Endothelial cell of umbilical vein (primary cell): ENCODE results near the gene PDLIM4. TPM values are rescaled to one million over a fixed set of nuclear protein-coding genes. Genes with fewer than 3 reads are reported as not detected.

Source experiments
- BruUV-seq: library from RNA; stranded (reverse); fragments of 400-500 nt; replicated peaks from 2 replicates; lab custom pipeline; 2021; lab: Mats Ljungman, UMichigan
- CTCF ChIA-PET: fragments of 300-600, 350-600 bp; sonication (Branson Sonifier 250); formaldehyde crosslinking; loops from one replicate; lab custom pipeline; 2021; ENCODE audit warnings: antibody characterized with exemption, inconsistent platforms; lab: Charles Lee
- POLR2A ChIA-PET: fragments of 300-600, 350-600 bp; sonication (Branson Sonifier 250); formaldehyde crosslinking; loops from one replicate; lab custom pipeline; 2021; ENCODE audit warnings: antibody characterized with exemption, inconsistent platforms; lab: Charles Lee
- DNase-seq: peaks from one replicate; pipeline ENCODE4 v3.0.0-alpha.2; 2011; ENCODE audit warnings: low read depth, low spot score
- FAIRE-seq: peaks from 2 replicates; lab custom pipeline; 2011; peaks lifted over from hg19 to GRCh38; lab: Jason Lieb, UNC
- H2AFZ ChIP-seq: 2 replicates; pipeline ENCODE4 v1.6.0; 2012; ENCODE audit warnings: low read depth, low read length, control low read depth, inconsistent platforms
- H3K27ac ChIP-seq: 2 replicates; pipeline ENCODE4 v1.5.1; 2011; ENCODE audit warnings: low read depth, mild to moderate bottlenecking, control low read depth, low read length, moderate library complexity; ENCODE audit not compliant: insufficient read depth
- H3K27me3 ChIP-seq, 2 experiments: 2 replicates each; pipeline versions ENCODE4 v1.6.0 to v1.6.1; 2011; ENCODE audit warnings: low read length in 2 of 2, mixed read lengths in 1 of 2; ENCODE audit not compliant: control insufficient read depth in 2 of 2, insufficient read depth in 2 of 2
- H3K36me3 ChIP-seq, 2 experiments: 2 replicates in 1 of 2; 3 replicates in 1 of 2; pipeline ENCODE4 v1.5.1; 2011; ENCODE audit warnings: low read length in 2 of 2, mild to moderate bottlenecking in 1 of 2, moderate library complexity in 1 of 2; ENCODE audit not compliant: control insufficient read depth in 2 of 2, insufficient read depth in 2 of 2; ENCODE audit errors: extremely low read depth in 1 of 2
- H3K4me1 ChIP-seq: 3 replicates; pipeline ENCODE4 v1.5.1; 2011; ENCODE audit warnings: mild to moderate bottlenecking, low read length; ENCODE audit not compliant: control insufficient read depth, insufficient read depth; ENCODE audit errors: extremely low read depth
- H3K4me2 ChIP-seq: 2 replicates; pipeline ENCODE4 v1.6.1; 2011; ENCODE audit warnings: low read length, control low read depth, mixed read lengths; ENCODE audit not compliant: insufficient read depth
- H3K4me3 ChIP-seq, 3 experiments: fragments of 200-600 bp in 1 of 3; sonication (generic), shearing (Covaris generic) in 1 of 3; replicated peaks in 1 of 3; 2 replicates each; pipeline ENCODE4 v1.5.1; 2011 to 2016; ENCODE audit warnings: control low read depth in 3 of 3, low read length in 3 of 3, mild to moderate bottlenecking in 2 of 3, inconsistent platforms in 1 of 3, low read depth in 1 of 3, moderate library complexity in 1 of 3; ENCODE audit not compliant: insufficient read depth in 1 of 3
- H3K79me2 ChIP-seq: 2 replicates; pipeline ENCODE4 v1.6.0; 2012; ENCODE audit warnings: low read length, inconsistent platforms; ENCODE audit not compliant: control insufficient read depth, insufficient read depth
- H3K9ac ChIP-seq: replicated peaks from 2 replicates; pipeline ENCODE3; 2011; ENCODE audit warnings: low read length, control low read depth; ENCODE audit not compliant: insufficient read depth; ENCODE audit errors: extremely low read depth
- H3K9me1 ChIP-seq: replicated peaks from 3 replicates; pipeline ENCODE4 v1.6.0; 2011; ENCODE audit warnings: mild to moderate bottlenecking, low read length; ENCODE audit not compliant: control insufficient read depth, insufficient read depth; ENCODE audit errors: extremely low read depth
- H3K9me3 ChIP-seq: replicated peaks from 2 replicates; pipeline ENCODE4 v1.5.1; 2012; ENCODE audit warnings: low read length, inconsistent platforms; ENCODE audit not compliant: control insufficient read depth, insufficient read depth
- H4K20me1 ChIP-seq: replicated peaks from 2 replicates; pipeline ENCODE3; 2011; ENCODE audit warnings: mild to moderate bottlenecking, low read length; ENCODE audit not compliant: control insufficient read depth, insufficient read depth; ENCODE audit errors: extremely low read depth
- EZH2 ChIP-seq: IDR thresholded peaks from 2 replicates; pipeline ENCODE4 v1.6.1; 2012; ENCODE audit warnings: borderline replicate concordance, low read depth, mild to moderate bottlenecking, moderate library complexity, low read length, inconsistent platforms; ENCODE audit not compliant: severe bottlenecking
- FOS ChIP-seq: IDR thresholded peaks from 2 replicates; pipeline ENCODE4 v1.6.1; 2011; ENCODE audit warnings: mild to moderate bottlenecking, low read length, moderate library complexity, borderline replicate concordance; ENCODE audit not compliant: insufficient read depth
- GATA2 ChIP-seq: IDR thresholded peaks from 2 replicates; pipeline ENCODE4 v1.7.0; 2011; ENCODE audit warnings: low read depth, mild to moderate bottlenecking, moderate library complexity, mixed read lengths, low read length; ENCODE audit not compliant: insufficient read length, insufficient read depth
- JUN ChIP-seq: IDR thresholded peaks from 2 replicates; pipeline ENCODE4 v1.6.1; 2011; ENCODE audit warnings: borderline replicate concordance, low read depth; ENCODE audit not compliant: insufficient read length, insufficient read depth
- MAX ChIP-seq: IDR thresholded peaks from 2 replicates; pipeline ENCODE4 v1.6.1; 2011; ENCODE audit not compliant: insufficient read depth, insufficient read length
- MYC ChIP-seq: IDR thresholded peaks from one replicate; pipeline ENCODE4 v1.6.1; 2011; ENCODE audit warnings: mild to moderate bottlenecking, low read depth, low read length
- POLR2A ChIP-seq: IDR thresholded peaks from 2 replicates; pipeline ENCODE4 v1.6.1; 2012; ENCODE audit warnings: low read depth, mild to moderate bottlenecking, control low read depth, low read length
- POLR2AphosphoS5 ChIP-seq: IDR thresholded peaks from 2 replicates; pipeline ENCODE4 v1.6.1; 2012; ENCODE audit warnings: low read depth, mild to moderate bottlenecking, control low read depth, low read length, moderate library complexity; ENCODE audit not compliant: insufficient read depth
- dilution Hi-C: fragments of 300-500 bp; cut with MboI; formaldehyde crosslinking; loops from one replicate; pipeline ENCODE4 v1.15.0; 2019; ENCODE audit warnings: low sequenced_read_pairs; ENCODE audit not compliant: extremely low pct_ligation_motif_present
- intact Hi-C: fragments of 100-400 bp; cut with micrococcal nuclease; formaldehyde crosslinking; loops from one replicate; pipeline ENCODE4 v1.10.0; 2022
- polyA plus RNA-seq, 4 experiments: library from polyadenylated mRNA; depleted of rRNA in 3 of 4; stranded (reverse) in 3 of 4; unstranded in 1 of 4; fragments of >200 nt; gene quantifications; 2 replicates each; pipeline versions ENCODE4 v1.2.1 to v1.2.3, GENCODE V29; 2011 to 2012; ENCODE audit warnings: missing spikeins in 1 of 4
- total RNA-seq: library from RNA; stranded (reverse); gene quantifications from 2 replicates; pipeline ENCODE4 v1.2.3, GENCODE V29; 2021
- TF ChIP-seq, protein P1 (sequence below), 2 donors: IDR thresholded peaks; 1 replicate in 1 of 2; 2 replicates in 1 of 2; pipeline ENCODE4 v1.5.1; 2011; ENCODE audit warnings: low read length in 2 of 2, mild to moderate bottlenecking in 2 of 2, moderate library complexity in 2 of 2, control low read depth in 1 of 2, inconsistent platforms in 1 of 2, low read depth in 1 of 2; ENCODE audit not compliant: insufficient read depth in 1 of 2; ENCODE audit errors: extremely low read depth in 1 of 2

PDLIM4 gene
- total and polyA plus RNA-seq, 2 donors (not counting 3 experiments of a cell fraction or from before 2014, with no cell fraction given), result 65.7 to 112 TPM

GRCh38 chr5:132299917-132300316 lies 42.4 kb downstream of the PDLIM4 start:
- H3K79me2 ChIP-seq, result peaks cover 10% of the 10 kb centered on the region
- no peak overlapping the region for H3K4me2 ChIP-seq
- no peak overlapping the region for H3K4me3 ChIP-seq
- H3K9ac ChIP-seq, result no peak overlapping the region
- ChIA-PET CTCF (no interaction called here), POLR2A (no interaction called here)
- no peaks in the 10 kb centered on the region for H3K27me3 ChIP-seq
- dilution Hi-C loops, result no loop called here
- H3K9me3 ChIP-seq, result no peaks in the 10 kb centered on the region
- no peak overlapping the region for H2AFZ ChIP-seq
- no peak for FAIRE-seq
- BruUV-seq, result no TSS peak
- no peaks in the 10 kb centered on the region for H3K36me3 ChIP-seq
- intact Hi-C loops, result loop anchor here (10.0 kb wide), 2 partner anchors 195 to 525 kb away; partner anchors contain the start of gene IRF1
- H4K20me1 ChIP-seq, result no peaks in the 10 kb centered on the region
- H3K4me1 ChIP-seq, result peaks cover 17% of the 10 kb centered on the region
- TF ChIP-seq FOS, result no peak
- no peak for TF ChIP-seq GATA2
- no peak for TF ChIP-seq JUN
- TF ChIP-seq POLR2AphosphoS5, result no peak
- TF ChIP-seq MYC, result no peak
- TF ChIP-seq POLR2A, result no peak
- TF ChIP-seq, protein P1, sequence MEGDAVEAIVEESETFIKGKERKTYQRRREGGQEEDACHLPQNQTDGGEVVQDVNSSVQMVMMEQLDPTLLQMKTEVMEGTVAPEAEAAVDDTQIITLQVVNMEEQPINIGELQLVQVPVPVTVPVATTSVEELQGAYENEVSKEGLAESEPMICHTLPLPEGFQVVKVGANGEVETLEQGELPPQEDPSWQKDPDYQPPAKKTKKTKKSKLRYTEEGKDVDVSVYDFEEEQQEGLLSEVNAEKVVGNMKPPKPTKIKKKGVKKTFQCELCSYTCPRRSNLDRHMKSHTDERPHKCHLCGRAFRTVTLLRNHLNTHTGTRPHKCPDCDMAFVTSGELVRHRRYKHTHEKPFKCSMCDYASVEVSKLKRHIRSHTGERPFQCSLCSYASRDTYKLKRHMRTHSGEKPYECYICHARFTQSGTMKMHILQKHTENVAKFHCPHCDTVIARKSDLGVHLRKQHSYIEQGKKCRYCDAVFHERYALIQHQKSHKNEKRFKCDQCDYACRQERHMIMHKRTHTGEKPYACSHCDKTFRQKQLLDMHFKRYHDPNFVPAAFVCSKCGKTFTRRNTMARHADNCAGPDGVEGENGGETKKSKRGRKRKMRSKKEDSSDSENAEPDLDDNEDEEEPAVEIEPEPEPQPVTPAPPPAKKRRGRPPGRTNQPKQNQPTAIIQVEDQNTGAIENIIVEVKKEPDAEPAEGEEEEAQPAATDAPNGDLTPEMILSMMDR (IDR thresholded peaks at IDR 0.05; ENCODE audit: extremely low read depth in 1 of 2, insufficient read depth in 1 of 2, low read depth in 1 of 2, low read length in 2 of 2), result no peak
- no peak for TF ChIP-seq MAX
- TF ChIP-seq EZH2, result no peak
- H3K27ac ChIP-seq, result no peak overlapping the region
- no peak for DNase-seq
- no peaks in the 10 kb centered on the region for H3K9me1 ChIP-seq
